Measurements from ENCODE around the gene PLEKHG2.

The PLEKHG2 gene

GRCh38 chr19:39372047-39372802 lies 40.2 kb upstream of the PLEKHG2 start:
- no peak for TF ChIP-seq CTCF (IDR thresholded peaks at IDR 0.05)

- TF ChIP-seq CTCF (IDR thresholded peaks at IDR 0.05), result no peak
Observed at GRCh38 chr19:39372941-39373340, 39.5 kb upstream of the PLEKHG2 start.

GRCh38 chr19:39375929-39376328 lies 36.5 kb upstream of the PLEKHG2 start:
- TF ChIP-seq CTCF (IDR thresholded peaks at IDR 0.05), result no peak

GRCh38 chr19:39377373-39378362 lies 34.8 kb upstream of the PLEKHG2 start:
- no peak for TF ChIP-seq CTCF (IDR thresholded peaks at IDR 0.05)

GRCh38 chr19:39379865-39380396 lies 32.5 kb upstream of the PLEKHG2 start:
- TF ChIP-seq CTCF (IDR thresholded peaks at IDR 0.05), result no peak

- TF ChIP-seq CTCF (IDR thresholded peaks at IDR 0.05), result no peak
Observed at GRCh38 chr19:39380521-39381502, 31.7 kb upstream of the PLEKHG2 start.
